HEK293 (cell line): Measurements from ENCODE around the gene DBH.

Source experiments
- CTCF ChIA-PET: fragments of 350-600 bp; formaldehyde crosslinking; extraction: SDS; loops from one replicate; lab custom pipeline; 2021; ENCODE audit warnings: antibody characterized with exemption; lab: Yijun Ruan, JAX
- POLR2A ChIA-PET: fragments of 300-600 bp; formaldehyde crosslinking; extraction: SDS; loops from one replicate; lab custom pipeline; 2020; ENCODE audit warnings: antibody characterized with exemption, inconsistent platforms; lab: Yijun Ruan, JAX
- H3K27ac ChIP-seq: fragments of 200-500 bp; sonication (Bioruptor generic); 2 replicates; pipeline ENCODE4 v1.5.1; 2014; ENCODE audit warnings: low read depth, low read length, control low read depth, inconsistent platforms; ENCODE audit errors: extremely low read depth
- H3K36me3 ChIP-seq, 2 experiments: fragments of 200-500 bp in 1 of 2; sonication (Bioruptor generic) in 1 of 2; 1 replicate in 1 of 2; 2 replicates in 1 of 2; pipeline ENCODE4 v1.5.1; 2014 to 2017; ENCODE audit warnings: inconsistent platforms in 2 of 2, low read length in 2 of 2; ENCODE audit not compliant: control insufficient read depth in 2 of 2, insufficient read depth in 1 of 2
- H3K4me1 ChIP-seq: fragments of 200-500 bp; sonication (Bioruptor generic); 2 replicates; pipeline ENCODE4 v1.5.1; 2014; ENCODE audit warnings: mild to moderate bottlenecking, low read length, inconsistent platforms; ENCODE audit not compliant: control insufficient read depth, insufficient read depth
- H3K4me3 ChIP-seq: 2 replicates; pipeline ENCODE4 v1.5.1; 2011; ENCODE audit warnings: low read depth, mild to moderate bottlenecking, control low read depth, low read length, moderate library complexity
- H3K9me3 ChIP-seq: fragments of 200-500 bp; sonication (Bioruptor generic); 2 replicates; pipeline ENCODE4 v1.5.1; 2014; ENCODE audit warnings: low read depth, low read length, inconsistent platforms; ENCODE audit not compliant: control insufficient read depth, insufficient read depth
- BCL11B ChIP-seq: fragments of 450-650 bp; formaldehyde crosslinking; IDR thresholded peaks from 2 replicates; pipeline ENCODE4 v1.5.1; 2016; ENCODE audit warnings: low read depth, missing biosample characterization, missing genetic modification characterization
- GLIS2 ChIP-seq: fragments of 450-650 bp; formaldehyde crosslinking; IDR thresholded peaks from 2 replicates; pipeline ENCODE4 v1.5.1; 2016; ENCODE audit warnings: missing biosample characterization, missing genetic modification characterization
- HOXD13 ChIP-seq: sonication (generic); formaldehyde crosslinking; IDR thresholded peaks from 2 replicates; pipeline ENCODE4 v1.8.0; 2022; ENCODE audit warnings: missing genetic modification reagents, borderline replicate concordance
- TCF7L2 ChIP-seq: IDR thresholded peaks from 2 replicates; pipeline ENCODE4 v1.6.1; 2011; ENCODE audit warnings: low read depth, mild to moderate bottlenecking, inconsistent platforms, low read length, moderate library complexity, borderline replicate concordance
- YY1 ChIP-seq: fragments of 450-650 bp; formaldehyde crosslinking; IDR thresholded peaks from 2 replicates; pipeline ENCODE4 v1.5.1; 2018; ENCODE audit warnings: missing biosample characterization, missing genetic modification characterization
- ZBTB1 ChIP-seq: fragments of 450-650 bp; formaldehyde crosslinking; IDR thresholded peaks from 2 replicates; pipeline ENCODE4 v1.5.1; 2016; ENCODE audit warnings: missing biosample characterization, missing genetic modification characterization
- ZFP41 ChIP-seq: fragments of 450-650 bp; formaldehyde crosslinking; IDR thresholded peaks from 2 replicates; pipeline ENCODE4 v1.5.1; 2016; ENCODE audit warnings: missing biosample characterization, missing genetic modification characterization, borderline replicate concordance
- ZNF114 ChIP-seq: fragments of 450-650 bp; formaldehyde crosslinking; IDR thresholded peaks from 2 replicates; pipeline ENCODE4 v1.5.0; 2017; ENCODE audit warnings: missing biosample characterization, missing genetic modification characterization
- ZNF146 ChIP-seq: fragments of 450-650 bp; formaldehyde crosslinking; IDR thresholded peaks from 2 replicates; pipeline ENCODE4 v1.5.1; 2016; ENCODE audit warnings: missing biosample characterization, missing genetic modification characterization
- ZNF169 ChIP-seq: fragments of 450-650 bp; formaldehyde crosslinking; IDR thresholded peaks from 2 replicates; pipeline ENCODE4 v1.5.1; 2016; ENCODE audit warnings: missing biosample characterization, missing genetic modification characterization
- ZNF184 ChIP-seq: fragments of 450-650 bp; IDR thresholded peaks from 2 replicates; pipeline ENCODE4 v1.5.1; 2018; ENCODE audit warnings: missing biosample characterization, mild to moderate bottlenecking, missing genetic modification characterization
- ZNF19 ChIP-seq: fragments of 450-650 bp; formaldehyde crosslinking; IDR thresholded peaks from 2 replicates; pipeline ENCODE4; 2016; ENCODE audit warnings: missing biosample characterization, missing genetic modification characterization, low read depth
- ZNF221 ChIP-seq: fragments of 450-650 bp; formaldehyde crosslinking; IDR thresholded peaks from 2 replicates; pipeline ENCODE4 v1.5.1; 2017; ENCODE audit warnings: missing biosample characterization, missing genetic modification characterization, borderline replicate concordance
- ZNF324 ChIP-seq: fragments of 450-650 bp; formaldehyde crosslinking; IDR thresholded peaks from 2 replicates; pipeline ENCODE4 v1.5.1; 2016; ENCODE audit warnings: missing biosample characterization, missing genetic modification characterization
- ZNF366 ChIP-seq: fragments of 450-650 bp; formaldehyde crosslinking; conservative IDR thresholded peaks from 2 replicates; pipeline ENCODE4 v1.5.1; 2016; ENCODE audit warnings: missing biosample characterization, missing genetic modification characterization
- ZNF394 ChIP-seq: fragments of 450-650 bp; formaldehyde crosslinking; IDR thresholded peaks from 2 replicates; pipeline ENCODE4 v1.5.1; 2016; ENCODE audit warnings: missing biosample characterization, missing genetic modification characterization, mild to moderate bottlenecking, moderate library complexity, borderline replicate concordance
- ZNF416 ChIP-seq: fragments of 450-650 bp; formaldehyde crosslinking; IDR thresholded peaks from 2 replicates; pipeline ENCODE4 v1.5.1; 2016; ENCODE audit warnings: missing biosample characterization, missing genetic modification characterization
- ZNF473 ChIP-seq: fragments of 450-650 bp; formaldehyde crosslinking; IDR thresholded peaks from 2 replicates; pipeline ENCODE4 v1.5.1; 2017; ENCODE audit warnings: missing biosample characterization, missing genetic modification characterization
- ZNF548 ChIP-seq: fragments of 450-650 bp; formaldehyde crosslinking; IDR thresholded peaks from 2 replicates; pipeline ENCODE4 v1.5.1; 2016; ENCODE audit warnings: missing biosample characterization, missing genetic modification characterization
- ZNF600 ChIP-seq: fragments of 450-650 bp; formaldehyde crosslinking; IDR thresholded peaks from 2 replicates; pipeline ENCODE4 v1.5.1; 2016; ENCODE audit warnings: missing biosample characterization, missing genetic modification characterization
- ZNF658 ChIP-seq: fragments of 450-650 bp; formaldehyde crosslinking; IDR thresholded peaks from 2 replicates; pipeline ENCODE4; 2016; ENCODE audit warnings: missing biosample characterization, missing genetic modification characterization
- TF ChIP-seq, protein P1 (sequence below): fragments of 450-650 bp; IDR thresholded peaks from 2 replicates; pipeline ENCODE4 v1.5.1; 2018; ENCODE audit warnings: missing biosample characterization, mild to moderate bottlenecking, missing genetic modification characterization
- TF ChIP-seq, protein P2 (sequence below): fragments of 450-650 bp; formaldehyde crosslinking; IDR thresholded peaks from 2 replicates; pipeline ENCODE4 v1.5.1; 2017; ENCODE audit warnings: missing biosample characterization, missing genetic modification characterization
- TF ChIP-seq, protein P3 (sequence below): fragments of 450-650 bp; formaldehyde crosslinking; IDR thresholded peaks from 2 replicates; pipeline ENCODE4 v1.5.1; 2017; ENCODE audit warnings: missing biosample characterization, mild to moderate bottlenecking, missing genetic modification characterization, moderate library complexity
- TF ChIP-seq, protein P4 (sequence below): fragments of 450-650 bp; formaldehyde crosslinking; IDR thresholded peaks from 2 replicates; pipeline ENCODE4 v1.5.1; 2016; ENCODE audit warnings: missing biosample characterization, missing genetic modification characterization

DBH gene

DNA sequence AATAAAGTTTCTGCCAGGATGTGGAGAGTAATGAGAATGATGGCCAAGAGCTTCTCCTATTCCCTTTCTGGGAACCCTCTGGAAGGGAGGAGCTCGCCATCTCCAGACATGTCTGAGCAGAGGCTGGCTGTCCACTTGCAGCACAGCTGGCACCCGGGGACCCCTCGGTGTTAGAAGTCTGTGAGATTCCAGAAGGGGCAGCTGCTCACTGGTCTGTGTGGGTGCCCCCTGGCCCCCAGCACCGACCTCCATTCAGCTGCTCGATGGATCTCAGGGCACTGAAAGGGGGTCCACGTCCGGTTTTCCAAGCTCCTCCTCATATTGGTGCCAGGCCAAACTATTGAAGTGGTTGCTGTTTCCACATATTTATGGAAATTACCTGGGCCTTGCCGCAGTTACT is 23.3 kb upstream of the DBH start:
- Histone ChIP-seq H3K4me1 (no peaks in the 10 kb centered on the region), H3K36me3 (no peaks in the 10 kb centered on the region), H3K4me3 (no peak overlapping the region), H3K27ac (no peak overlapping the region), H3K9me3 (no peaks in the 10 kb centered on the region)
- no peak for TF ChIP-seq ZNF19 (tag by site-specific recombination)
- no peak for TF ChIP-seq BCL11B (tag by site-specific recombination)
- TF ChIP-seq ZNF658 (tag by site-specific recombination) = no peak
- TF ChIP-seq ZNF394 (tag by site-specific recombination) = no peak
- no peak for TF ChIP-seq ZNF366
- no peak for TF ChIP-seq ZNF169 (tag by site-specific recombination)
- TF ChIP-seq, protein P1, sequence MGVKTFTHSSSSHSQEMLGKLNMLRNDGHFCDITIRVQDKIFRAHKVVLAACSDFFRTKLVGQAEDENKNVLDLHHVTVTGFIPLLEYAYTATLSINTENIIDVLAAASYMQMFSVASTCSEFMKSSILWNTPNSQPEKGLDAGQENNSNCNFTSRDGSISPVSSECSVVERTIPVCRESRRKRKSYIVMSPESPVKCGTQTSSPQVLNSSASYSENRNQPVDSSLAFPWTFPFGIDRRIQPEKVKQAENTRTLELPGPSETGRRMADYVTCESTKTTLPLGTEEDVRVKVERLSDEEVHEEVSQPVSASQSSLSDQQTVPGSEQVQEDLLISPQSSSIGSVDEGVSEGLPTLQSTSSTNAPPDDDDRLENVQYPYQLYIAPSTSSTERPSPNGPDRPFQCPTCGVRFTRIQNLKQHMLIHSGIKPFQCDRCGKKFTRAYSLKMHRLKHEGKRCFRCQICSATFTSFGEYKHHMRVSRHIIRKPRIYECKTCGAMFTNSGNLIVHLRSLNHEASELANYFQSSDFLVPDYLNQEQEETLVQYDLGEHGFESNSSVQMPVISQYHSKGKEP (tag by site-specific recombination) = no peak
- TF ChIP-seq ZNF146 (tag by site-specific recombination) = no peak
- TF ChIP-seq, protein P2, sequence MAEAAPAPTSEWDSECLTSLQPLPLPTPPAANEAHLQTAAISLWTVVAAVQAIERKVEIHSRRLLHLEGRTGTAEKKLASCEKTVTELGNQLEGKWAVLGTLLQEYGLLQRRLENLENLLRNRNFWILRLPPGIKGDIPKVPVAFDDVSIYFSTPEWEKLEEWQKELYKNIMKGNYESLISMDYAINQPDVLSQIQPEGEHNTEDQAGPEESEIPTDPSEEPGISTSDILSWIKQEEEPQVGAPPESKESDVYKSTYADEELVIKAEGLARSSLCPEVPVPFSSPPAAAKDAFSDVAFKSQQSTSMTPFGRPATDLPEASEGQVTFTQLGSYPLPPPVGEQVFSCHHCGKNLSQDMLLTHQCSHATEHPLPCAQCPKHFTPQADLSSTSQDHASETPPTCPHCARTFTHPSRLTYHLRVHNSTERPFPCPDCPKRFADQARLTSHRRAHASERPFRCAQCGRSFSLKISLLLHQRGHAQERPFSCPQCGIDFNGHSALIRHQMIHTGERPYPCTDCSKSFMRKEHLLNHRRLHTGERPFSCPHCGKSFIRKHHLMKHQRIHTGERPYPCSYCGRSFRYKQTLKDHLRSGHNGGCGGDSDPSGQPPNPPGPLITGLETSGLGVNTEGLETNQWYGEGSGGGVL (tag by site-specific recombination) = no peak
- no peak for TF ChIP-seq ZNF324 (tag by site-specific recombination)
- ChIA-PET POLR2A (no interaction called here), CTCF (interaction anchor here (1.1 to 1.3 kb wide), 2 partner anchors 129 to 154 kb away, joined by 3 read pairs; no protein-coding TSS in a partner anchor)

DNA sequence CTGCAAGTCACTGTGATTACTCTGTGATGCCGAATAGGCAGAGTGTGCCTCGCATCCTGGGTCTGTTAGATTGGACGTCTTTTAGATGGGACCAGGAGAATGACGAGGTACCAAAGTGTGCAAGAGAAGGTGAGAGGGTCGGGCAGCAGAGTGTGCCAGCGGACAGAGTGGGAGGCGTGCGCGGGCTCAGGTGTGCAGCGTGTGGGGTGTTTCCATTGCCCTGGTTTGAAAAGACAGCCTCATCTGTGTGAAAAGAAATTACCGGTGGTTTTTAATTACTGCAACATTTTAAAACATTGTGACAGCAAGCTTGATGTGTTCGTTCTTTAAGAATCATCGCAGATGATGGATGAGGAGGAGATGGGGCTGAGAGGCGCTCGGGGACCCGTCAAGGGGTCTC is 22.7 kb upstream of the DBH start:
- POLR2A ChIA-PET = no interaction called here
- H3K36me3 ChIP-seq = no peaks in the 10 kb centered on the region
- CTCF ChIA-PET = interaction anchor here (1.1 kb wide), 1 partner anchor 128 kb away, joined by 3 read pairs; no protein-coding TSS in a partner anchor

More for the DNA sequence above, 22.7 kb upstream of the DBH start:
- no peak overlapping the region for H3K27ac ChIP-seq
- no peaks in the 10 kb centered on the region for H3K4me1 ChIP-seq
- H3K9me3 ChIP-seq = no peaks in the 10 kb centered on the region
- H3K4me3 ChIP-seq = no peak overlapping the region
- no peak for TF ChIP-seq ZNF184
- no peak for TF ChIP-seq ZNF146 (tag by site-specific recombination)
- no peak for TF ChIP-seq ZBTB1
- TF ChIP-seq ZNF114 (tag by site-specific recombination) = no peak
- no peak for TF ChIP-seq YY1 (tag by site-specific recombination)
- TF ChIP-seq HOXD13 (CRISPR knock-in tag) = no peak
- TF ChIP-seq GLIS2 = no peak
- no peak for TF ChIP-seq ZNF600 (tag by site-specific recombination)
- no peak for TF ChIP-seq ZNF416 (tag by site-specific recombination)
- no peak for TF ChIP-seq ZNF473 (tag by site-specific recombination)
- TF ChIP-seq TCF7L2 = no peak
- TF ChIP-seq, protein P3, sequence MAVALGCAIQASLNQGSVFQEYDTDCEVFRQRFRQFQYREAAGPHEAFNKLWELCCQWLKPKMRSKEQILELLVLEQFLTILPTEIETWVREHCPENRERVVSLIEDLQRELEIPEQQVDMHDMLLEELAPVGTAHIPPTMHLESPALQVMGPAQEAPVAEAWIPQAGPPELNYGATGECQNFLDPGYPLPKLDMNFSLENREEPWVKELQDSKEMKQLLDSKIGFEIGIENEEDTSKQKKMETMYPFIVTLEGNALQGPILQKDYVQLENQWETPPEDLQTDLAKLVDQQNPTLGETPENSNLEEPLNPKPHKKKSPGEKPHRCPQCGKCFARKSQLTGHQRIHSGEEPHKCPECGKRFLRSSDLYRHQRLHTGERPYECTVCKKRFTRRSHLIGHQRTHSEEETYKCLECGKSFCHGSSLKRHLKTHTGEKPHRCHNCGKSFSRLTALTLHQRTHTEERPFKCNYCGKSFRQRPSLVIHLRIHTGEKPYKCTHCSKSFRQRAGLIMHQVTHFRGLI (tag by site-specific recombination) = no peak
- TF ChIP-seq, protein P4, sequence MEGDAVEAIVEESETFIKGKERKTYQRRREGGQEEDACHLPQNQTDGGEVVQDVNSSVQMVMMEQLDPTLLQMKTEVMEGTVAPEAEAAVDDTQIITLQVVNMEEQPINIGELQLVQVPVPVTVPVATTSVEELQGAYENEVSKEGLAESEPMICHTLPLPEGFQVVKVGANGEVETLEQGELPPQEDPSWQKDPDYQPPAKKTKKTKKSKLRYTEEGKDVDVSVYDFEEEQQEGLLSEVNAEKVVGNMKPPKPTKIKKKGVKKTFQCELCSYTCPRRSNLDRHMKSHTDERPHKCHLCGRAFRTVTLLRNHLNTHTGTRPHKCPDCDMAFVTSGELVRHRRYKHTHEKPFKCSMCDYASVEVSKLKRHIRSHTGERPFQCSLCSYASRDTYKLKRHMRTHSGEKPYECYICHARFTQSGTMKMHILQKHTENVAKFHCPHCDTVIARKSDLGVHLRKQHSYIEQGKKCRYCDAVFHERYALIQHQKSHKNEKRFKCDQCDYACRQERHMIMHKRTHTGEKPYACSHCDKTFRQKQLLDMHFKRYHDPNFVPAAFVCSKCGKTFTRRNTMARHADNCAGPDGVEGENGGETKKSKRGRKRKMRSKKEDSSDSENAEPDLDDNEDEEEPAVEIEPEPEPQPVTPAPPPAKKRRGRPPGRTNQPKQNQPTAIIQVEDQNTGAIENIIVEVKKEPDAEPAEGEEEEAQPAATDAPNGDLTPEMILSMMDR (tag by site-specific recombination) = no peak
- no peak for TF ChIP-seq ZFP41 (tag by site-specific recombination)
- no peak for TF ChIP-seq ZNF548 (tag by site-specific recombination)
- TF ChIP-seq ZNF221 (tag by site-specific recombination) = no peak
